GM10266 (cell line): ENCODE data around the gene CNPY4.

Source experiments
- DNase-seq: peaks from one replicate; pipeline ENCODE4 v3.0.0; 2012; ENCODE audit errors: extremely low spot score
- TF ChIP-seq, protein P1 (sequence below): IDR thresholded peaks from 2 replicates; pipeline ENCODE4 v1.5.1; 2012; ENCODE audit warnings: mild to moderate bottlenecking, low read depth; ENCODE audit not compliant: control insufficient read depth, insufficient read depth; ENCODE audit errors: missing control alignments

The CNPY4 gene

GRCh38 chr7:100153708-100154535, 34.5 kb downstream of the CNPY4 start:
- no peak for DNase-seq

DNA sequence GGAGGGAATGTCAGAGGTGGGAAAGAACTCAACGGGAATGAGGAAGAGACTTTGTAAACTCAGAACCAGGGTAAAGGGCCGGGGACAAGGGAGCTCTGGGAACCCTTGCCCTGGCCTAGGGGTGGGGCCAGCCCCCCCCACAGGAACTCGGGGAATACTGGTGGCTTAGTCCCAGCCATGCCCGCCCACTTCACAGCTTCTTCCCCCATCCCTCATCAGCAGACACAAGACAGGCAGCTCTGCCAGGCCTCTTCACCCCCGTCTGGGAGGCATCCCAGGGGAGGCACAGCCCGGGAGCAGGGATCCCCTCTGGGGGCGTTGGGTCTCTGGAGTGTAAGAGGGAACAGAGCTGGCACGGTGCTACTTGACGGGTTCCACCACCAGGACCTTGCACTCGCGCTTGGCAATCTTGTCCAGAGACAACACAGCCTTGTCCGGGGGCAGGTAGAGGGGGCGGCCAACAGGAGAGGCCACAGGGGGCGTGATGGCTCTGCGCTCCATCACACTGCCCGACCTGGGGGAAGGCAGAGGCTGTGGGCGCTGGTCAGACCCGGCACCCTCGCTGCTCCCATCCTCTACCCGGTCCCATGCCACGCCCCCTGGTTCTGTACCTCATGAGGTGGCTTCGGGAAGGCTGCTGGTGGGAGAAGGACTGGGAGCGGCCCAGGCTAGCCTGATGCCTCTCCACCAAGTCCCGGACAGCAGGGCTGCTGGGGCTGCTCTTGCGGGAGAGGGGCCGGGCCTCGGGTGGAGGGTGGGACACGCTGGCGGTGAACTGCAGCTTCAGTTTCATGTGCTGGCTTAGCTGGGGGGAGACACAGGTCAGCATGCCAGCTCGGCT, 35.4 kb downstream of the CNPY4 start:
- TF ChIP-seq, protein P1, sequence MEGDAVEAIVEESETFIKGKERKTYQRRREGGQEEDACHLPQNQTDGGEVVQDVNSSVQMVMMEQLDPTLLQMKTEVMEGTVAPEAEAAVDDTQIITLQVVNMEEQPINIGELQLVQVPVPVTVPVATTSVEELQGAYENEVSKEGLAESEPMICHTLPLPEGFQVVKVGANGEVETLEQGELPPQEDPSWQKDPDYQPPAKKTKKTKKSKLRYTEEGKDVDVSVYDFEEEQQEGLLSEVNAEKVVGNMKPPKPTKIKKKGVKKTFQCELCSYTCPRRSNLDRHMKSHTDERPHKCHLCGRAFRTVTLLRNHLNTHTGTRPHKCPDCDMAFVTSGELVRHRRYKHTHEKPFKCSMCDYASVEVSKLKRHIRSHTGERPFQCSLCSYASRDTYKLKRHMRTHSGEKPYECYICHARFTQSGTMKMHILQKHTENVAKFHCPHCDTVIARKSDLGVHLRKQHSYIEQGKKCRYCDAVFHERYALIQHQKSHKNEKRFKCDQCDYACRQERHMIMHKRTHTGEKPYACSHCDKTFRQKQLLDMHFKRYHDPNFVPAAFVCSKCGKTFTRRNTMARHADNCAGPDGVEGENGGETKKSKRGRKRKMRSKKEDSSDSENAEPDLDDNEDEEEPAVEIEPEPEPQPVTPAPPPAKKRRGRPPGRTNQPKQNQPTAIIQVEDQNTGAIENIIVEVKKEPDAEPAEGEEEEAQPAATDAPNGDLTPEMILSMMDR, result no peak
- no peak for DNase-seq

More at GRCh38 chr7:100153708-100154535, 34.5 kb downstream of the CNPY4 start:
- TF ChIP-seq, protein P1, result no peak

DNA sequence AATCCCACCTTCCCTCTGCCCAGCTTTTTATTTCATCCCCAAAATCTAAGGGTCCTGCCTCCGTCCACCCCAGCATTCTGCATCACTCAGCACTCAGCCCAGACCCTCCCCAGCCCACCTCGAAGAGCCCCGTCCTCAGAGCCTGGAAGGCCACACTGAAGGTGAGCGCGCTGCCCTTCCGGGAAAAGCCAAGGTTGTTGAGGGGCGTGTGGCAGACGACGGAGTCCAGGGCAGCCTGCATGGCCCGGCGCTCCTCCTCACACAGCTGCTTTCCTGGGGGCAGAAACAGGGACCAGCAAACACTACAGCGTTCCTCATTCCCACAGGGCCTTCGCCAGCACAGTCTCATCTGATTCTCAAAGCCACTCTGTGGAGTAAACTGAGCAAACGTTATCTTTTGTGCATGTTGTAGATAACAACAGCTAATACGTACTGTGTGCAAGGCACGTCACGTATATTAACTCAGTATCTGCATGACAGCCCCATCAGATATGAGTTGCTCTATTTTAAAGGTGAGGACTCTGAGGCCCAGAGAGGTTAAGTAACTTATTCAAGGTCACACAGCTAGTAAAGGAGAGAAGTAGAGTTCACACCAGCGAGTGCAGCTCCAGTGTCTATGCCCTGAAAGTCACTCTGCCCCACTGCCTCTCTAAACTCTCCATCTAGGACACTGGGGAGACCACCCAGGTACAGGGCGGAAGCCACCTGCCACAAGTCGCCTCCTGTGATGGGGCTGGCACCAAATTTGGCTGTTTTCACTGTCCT, 36.3 kb downstream of the CNPY4 start:
- no peak for DNase-seq
- TF ChIP-seq, protein P1, result no peak

GRCh38 chr7:100156331-100157068, 37.1 kb downstream of the CNPY4 start:
- TF ChIP-seq, protein P1, result no peak
- no peak for DNase-seq

- no peak for DNase-seq
- TF ChIP-seq, protein P1, result no peak
Observed at GRCh38 chr7:100157069-100157333, 37.6 kb downstream of the CNPY4 start.

DNA sequence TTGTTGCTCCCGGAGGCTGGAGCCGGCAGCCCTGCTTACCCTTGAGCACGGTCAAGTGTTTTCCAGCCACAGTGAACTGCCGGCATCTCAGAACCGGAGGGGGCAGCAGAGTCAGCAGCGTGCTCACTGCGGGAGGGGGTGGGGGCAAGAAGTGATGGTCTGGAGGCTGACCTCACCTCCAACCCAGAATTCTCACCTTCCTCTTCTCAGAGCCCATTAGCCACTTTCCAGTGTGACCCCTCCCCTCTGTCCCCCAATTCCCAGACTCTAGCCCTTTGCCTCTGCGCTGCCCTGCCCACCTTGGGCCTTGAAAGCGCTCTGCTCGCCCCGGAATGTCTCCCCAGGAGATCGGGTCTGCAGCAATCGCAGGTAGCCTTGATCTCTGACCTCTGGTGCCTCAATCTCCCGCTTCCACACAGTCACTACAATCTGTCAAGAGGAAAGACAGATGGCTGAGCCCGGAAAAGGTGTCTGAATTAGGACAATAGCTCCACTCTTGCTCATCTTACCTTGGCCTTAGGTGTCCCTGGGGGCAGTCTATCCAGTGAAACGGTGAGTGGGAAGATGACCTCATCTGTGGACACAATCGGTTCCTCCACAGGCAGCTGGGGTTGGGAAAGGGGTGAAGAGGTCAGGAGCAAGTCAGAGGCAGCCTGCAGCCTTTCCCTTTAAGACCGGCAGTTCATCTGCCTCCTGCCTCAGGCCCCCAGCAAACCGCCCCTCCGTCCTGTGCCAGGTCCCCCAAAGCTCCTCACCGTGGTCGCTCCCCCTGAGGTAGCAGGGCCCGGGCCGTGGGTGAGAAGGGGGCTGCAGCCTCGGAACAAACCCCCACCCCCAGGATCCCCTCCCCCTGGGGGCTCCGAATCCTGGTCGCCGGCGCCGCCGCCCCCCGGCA, 38.1 kb downstream of the CNPY4 start:
- TF ChIP-seq, protein P1, result no peak
- DNase-seq, result no peak
